ENCODE data around the gene GMDS. TPM values are rescaled to one million over a fixed set of nuclear protein-coding genes. Genes with fewer than 3 reads are reported as not detected.
A peak's percentile ranks its signal among the peaks of the same experiment; 100 is the strongest.

Gene GMDS
- total RNA-seq, 1 donor from 2014 or later, result 5.3 TPM

- DNase-seq (ENCODE audit: missing footprints) (no peak), ATAC-seq (no peak)
- intact Hi-C loops (cut with DNase I), result no loop called here
Observed at GRCh38 chr6:1795910-1796309, 449.5 kb downstream of the GMDS start.

- intact Hi-C loops (cut with DNase I), result no loop called here
- ATAC-seq (no peak), DNase-seq (ENCODE audit: missing footprints) (no peak)
Observed at GRCh38 chr6:1792989-1793388, 452.4 kb downstream of the GMDS start.

GRCh38 chr6:1790684-1791083 is 454.7 kb downstream of the GMDS start:
- ATAC-seq (no peak), DNase-seq (ENCODE audit: missing footprints) (no peak)
- intact Hi-C loops (cut with DNase I), result no loop called here

- no peak for DNase-seq (ENCODE audit: missing footprints)
- intact Hi-C loops (cut with DNase I), result no loop called here
- no peak for ATAC-seq
Observed at GRCh38 chr6:1789092-1789491, 456.3 kb downstream of the GMDS start.

- DNase-seq (ENCODE audit: missing footprints) (no peak), ATAC-seq (peak; percentile 30)
Observed at GRCh38 chr6:1787894-1788293, 457.5 kb downstream of the GMDS start.

GRCh38 chr6:1786455-1787453 is 458.7 kb downstream of the GMDS start:
- ATAC-seq (no peak), DNase-seq (ENCODE audit: missing footprints) (peak; percentile 66)
- intact Hi-C loops (cut with DNase I), result no loop called here

More at GRCh38 chr6:1787894-1788293, 457.5 kb downstream of the GMDS start:
- intact Hi-C loops (cut with DNase I), result no loop called here

- intact Hi-C loops (cut with DNase I), result no loop called here
- DNase-seq (ENCODE audit: missing footprints) (no peak), ATAC-seq (peak; percentile 69)
Observed at GRCh38 chr6:1784422-1784884, 461.0 kb downstream of the GMDS start.

- intact Hi-C loops (cut with DNase I), result no loop called here
- DNase-seq (ENCODE audit: missing footprints), result no peak
- ATAC-seq, result no peak
Observed at GRCh38 chr6:1781817-1782184, 463.6 kb downstream of the GMDS start.

- no peak for ATAC-seq
- intact Hi-C loops (cut with DNase I), result no loop called here
Observed at GRCh38 chr6:1781152-1781816, 464.1 kb downstream of the GMDS start.

GRCh38 chr6:1780251-1780867 is 465.0 kb downstream of the GMDS start:
- ATAC-seq (no peak), DNase-seq (ENCODE audit: missing footprints) (no peak)
- intact Hi-C loops (cut with DNase I), result no loop called here

More at GRCh38 chr6:1781152-1781816, 464.1 kb downstream of the GMDS start:
- no peak for DNase-seq (ENCODE audit: missing footprints)

- ATAC-seq, result peak; percentile 57
- intact Hi-C loops (cut with DNase I), result no loop called here
- no peak for DNase-seq (ENCODE audit: missing footprints)
Observed at GRCh38 chr6:1778686-1779235, 466.6 kb downstream of the GMDS start.

- intact Hi-C loops (cut with DNase I), result no loop called here
- no peak for DNase-seq (ENCODE audit: missing footprints)
- no peak for ATAC-seq
Observed at GRCh38 chr6:1777921-1778685, 467.3 kb downstream of the GMDS start.

GRCh38 chr6:1775441-1775840 is 470.0 kb downstream of the GMDS start:
- no peak for DNase-seq (ENCODE audit: missing footprints)
- ATAC-seq, result no peak
- intact Hi-C loops (cut with DNase I), result no loop called here

GRCh38 chr6:1774226-1774915 is 471.0 kb downstream of the GMDS start:
- ATAC-seq, result no peak
- intact Hi-C loops (cut with DNase I), result no loop called here

GRCh38 chr6:1773700-1774099 is 471.7 kb downstream of the GMDS start:
- DNase-seq (ENCODE audit: missing footprints) (no peak), ATAC-seq (no peak)
- intact Hi-C loops (cut with DNase I), result no loop called here

More at GRCh38 chr6:1774226-1774915, 471.0 kb downstream of the GMDS start:
- DNase-seq (ENCODE audit: missing footprints), result no peak

GRCh38 chr6:1770968-1771723 is 474.3 kb downstream of the GMDS start:
- no peak for DNase-seq (ENCODE audit: missing footprints)
- ATAC-seq, result no peak
- intact Hi-C loops (cut with DNase I), result no loop called here

- ATAC-seq, result no peak
- intact Hi-C loops (cut with DNase I), result no loop called here
Observed at GRCh38 chr6:1770435-1770843, 475.0 kb downstream of the GMDS start.

More at GRCh38 chr6:1770435-1770843, 475.0 kb downstream of the GMDS start:
- DNase-seq (ENCODE audit: missing footprints), result no peak

Data from Right ventricle myocardium inferior (tissue), 1 donor.